ENCODE results near the gene ATP5PB.

- TF ChIP-seq CTCF (conservative IDR thresholded peaks at IDR 0.05; ENCODE audit: low read depth, low read length) = no peak
- no peak for TF ChIP-seq EZH2 (IDR thresholded peaks at IDR 0.05; ENCODE audit: borderline replicate concordance, low read depth, low read length, poor library complexity, severe bottlenecking)
Observed at GRCh38 chr1:111419037-111419436, 30.2 kb upstream of the ATP5PB start.
